Mucosa of descending colon (tissue), 3 donors: Measurements from ENCODE around the gene SLF1. TPM values are rescaled to one million over a fixed set of nuclear protein-coding genes. Genes with fewer than 3 reads are reported as not detected.

Experiments used
- ATAC-seq: fragments of 200-7000 bp; cut with Tn5 transposase; one replicate; pipeline ENCODE4 v1.9.1; 2020; ENCODE audit warnings: mild to moderate bottlenecking, moderate library complexity
- DNase-seq, 3 donors: peaks; one replicate each; pipeline ENCODE4 v3.0.0-alpha.2; 2020
- H3K36me3 ChIP-seq: fragments of 200-600 bp; one replicate; pipeline ENCODE4 v1.8.0; 2021; ENCODE audit warnings: low read depth, mild to moderate bottlenecking
- H3K4me1 ChIP-seq: fragments of 200-600 bp; one replicate; pipeline ENCODE4 v1.8.0; 2021; ENCODE audit warnings: low read depth, mild to moderate bottlenecking
- H3K4me3 ChIP-seq: fragments of 200-600 bp; one replicate; pipeline ENCODE4 v1.8.0; 2021; ENCODE audit warnings: mild to moderate bottlenecking
- H3K9me3 ChIP-seq: fragments of 200-600 bp; one replicate; pipeline ENCODE4 v1.8.0; 2021; ENCODE audit warnings: mild to moderate bottlenecking
- CTCF ChIP-seq: fragments of 200-600 bp; IDR thresholded peaks from one replicate; pipeline ENCODE4 v1.8.0; 2022; ENCODE audit warnings: antibody characterized with exemption, mild to moderate bottlenecking
- intact Hi-C, 2 donors: fragments of 100-400 bp; cut with DNase I in 1 of 2; cut with micrococcal nuclease in 1 of 2; formaldehyde crosslinking; loops; one replicate each; pipeline versions ENCODE4 v1.11.0 to v1.11.1; 2022; cut with DNase I, micrococcal nuclease
- total RNA-seq, 3 donors: library from RNA; stranded (reverse); fragmentation: NEBNext Ultra II Directional in 2 of 3; extraction: Animal tissue kit (Norgen Biotek cat#: 25700) in 2 of 3; gene quantifications; one replicate each; pipeline versions ENCODE4 v1.2.1 to v1.2.4, GENCODE V29; 2021 to 2023
- donor health status: DM: no; HTN: no; CAD: no; lungs with moderate emphysema.
- donor health status: DM: no; HTN: no; CAD: no.
- donor health status: DM: no; HTN: yes; CAD: no.

Gene SLF1
- total RNA-seq, 3 donors from 2014 or later = 4.8 to 6.6 (median 6.2) TPM

DNA sequence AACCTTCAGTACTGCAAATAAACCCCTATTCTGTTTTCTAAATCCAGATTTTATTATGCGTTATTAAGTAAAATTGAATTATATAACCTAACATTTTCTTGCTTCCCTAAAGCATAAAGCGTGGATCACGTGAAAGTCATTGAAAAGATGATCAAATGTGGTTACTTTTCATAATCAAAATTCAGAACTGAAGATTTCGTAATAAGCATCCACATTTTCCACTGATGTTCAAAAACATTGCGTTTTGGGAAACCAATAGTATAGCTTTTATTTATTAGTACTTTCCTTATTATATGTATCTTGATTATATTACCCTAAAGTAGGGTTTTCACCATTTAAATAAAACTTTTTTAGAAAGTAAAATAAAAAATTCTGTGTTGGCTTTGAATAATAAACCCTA is 1.8 kb downstream of the SLF1 start:
- H3K4me3 ChIP-seq = no peak overlapping the region
- no peak for TF ChIP-seq CTCF
- H3K36me3 ChIP-seq = no peaks in the 10 kb centered on the region
- H3K4me1 ChIP-seq = peaks cover 17% of the 10 kb centered on the region
- intact Hi-C loops = no loop called here
- no peak for DNase-seq
- no peak for ATAC-seq
- no peaks in the 10 kb centered on the region for H3K9me3 ChIP-seq

GRCh38 chr5:94621763-94622162 is 3.3 kb downstream of the SLF1 start:
- TF ChIP-seq CTCF = no peak

GRCh38 chr5:94623011-94623410 is 4.5 kb downstream of the SLF1 start:
- intact Hi-C loops = no loop called here
- Histone ChIP-seq H3K4me1 (peaks cover 10% of the 10 kb centered on the region), H3K36me3 (no peaks in the 10 kb centered on the region), H3K9me3 (no peaks in the 10 kb centered on the region), H3K4me3 (no peak overlapping the region)
- DNase-seq (no peak), ATAC-seq (no peak)
- no peak for TF ChIP-seq CTCF

More at GRCh38 chr5:94621763-94622162, 3.3 kb downstream of the SLF1 start:
- Histone ChIP-seq H3K4me3 (no peak overlapping the region), H3K4me1 (peaks cover 17% of the 10 kb centered on the region), H3K9me3 (no peaks in the 10 kb centered on the region), H3K36me3 (no peaks in the 10 kb centered on the region)
- intact Hi-C loops = no loop called here
- ATAC-seq = no peak
- DNase-seq = no peak

GRCh38 chr5:94623877-94624276 is 5.4 kb downstream of the SLF1 start:
- ATAC-seq = no peak
- Histone ChIP-seq H3K9me3 (no peaks in the 10 kb centered on the region), H3K4me1 (peaks cover 9% of the 10 kb centered on the region), H3K36me3 (no peaks in the 10 kb centered on the region), H3K4me3 (no peak overlapping the region)
- intact Hi-C loops = no loop called here
- TF ChIP-seq CTCF = no peak
- DNase-seq = no peak

GRCh38 chr5:94627191-94627590 is 8.7 kb downstream of the SLF1 start:
- ATAC-seq (no peak), DNase-seq (no peak)
- TF ChIP-seq CTCF = no peak
- H3K36me3 ChIP-seq = no peaks in the 10 kb centered on the region
- no peaks in the 10 kb centered on the region for H3K4me1 ChIP-seq
- intact Hi-C loops = no loop called here
- no peak overlapping the region for H3K4me3 ChIP-seq
- H3K9me3 ChIP-seq = no peaks in the 10 kb centered on the region

DNA sequence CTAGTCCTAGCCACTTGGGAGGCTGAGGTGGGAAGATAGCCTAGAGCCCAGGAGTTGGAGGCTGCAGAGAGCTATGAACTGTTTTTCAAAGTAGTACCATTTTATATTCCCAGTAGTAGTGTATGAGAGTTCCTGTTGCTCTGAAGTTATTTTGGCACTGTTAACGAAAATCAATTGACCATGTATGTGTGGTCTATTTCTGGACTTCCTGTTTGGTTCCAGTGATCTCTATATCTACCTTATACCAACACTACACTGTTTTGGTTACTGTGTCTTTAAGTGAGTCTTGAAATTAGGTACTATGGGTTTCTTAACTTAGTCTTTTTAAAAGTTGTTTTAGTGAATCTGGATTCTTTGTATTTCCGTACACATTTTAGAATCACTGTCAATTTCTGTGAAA is 13.6 kb downstream of the SLF1 start:
- TF ChIP-seq CTCF = no peak
- no peaks in the 10 kb centered on the region for H3K9me3 ChIP-seq
- intact Hi-C loops = no loop called here

More for the DNA sequence above, 13.6 kb downstream of the SLF1 start:
- H3K36me3 ChIP-seq = no peaks in the 10 kb centered on the region
- no peak overlapping the region for H3K4me3 ChIP-seq
- ATAC-seq = peak; percentile 18
- DNase-seq = no peak
- no peaks in the 10 kb centered on the region for H3K4me1 ChIP-seq
